Karpas-422 (cell line): ENCODE data around the gene HECW1. TPM values are rescaled to one million over a fixed set of nuclear protein-coding genes. Genes with fewer than 3 reads are reported as not detected.

Source experiments
- DNase-seq: peaks from one replicate; pipeline ENCODE4 v3.0.0-alpha.2; 2015
- H2AFZ ChIP-seq: fragments of 200-600 bp; sonication (generic); 2 replicates; pipeline ENCODE4 v1.6.1; 2014; ENCODE audit warnings: antibody characterized with exemption, low read length, mixed read lengths
- H3K27ac ChIP-seq: fragments of 200-600 bp; sonication (generic); 2 replicates; pipeline ENCODE4 v1.5.1; 2014; ENCODE audit warnings: mild to moderate bottlenecking, low read length, moderate library complexity
- H3K27me3 ChIP-seq: fragments of 200-600 bp; sonication (generic); 2 replicates; pipeline ENCODE4 v1.6.1; 2014; ENCODE audit warnings: low read length, mixed read lengths
- H3K36me3 ChIP-seq: fragments of 200-600 bp; sonication (generic); 2 replicates; pipeline ENCODE4 v1.6.1; 2014; ENCODE audit warnings: low read length, mixed read lengths; ENCODE audit not compliant: insufficient read depth
- H3K4me1 ChIP-seq: fragments of 200-600 bp; sonication (generic); 2 replicates; pipeline ENCODE4 v1.6.1; 2014; ENCODE audit warnings: mild to moderate bottlenecking, low read length, mixed read lengths
- H3K4me2 ChIP-seq: fragments of 200-600 bp; sonication (generic); 2 replicates; pipeline ENCODE4 v1.6.1; 2014; ENCODE audit warnings: low read length, low read depth, mild to moderate bottlenecking; ENCODE audit not compliant: poor library complexity, severe bottlenecking
- H3K4me3 ChIP-seq: fragments of 200-600 bp; sonication (generic); 2 replicates; pipeline ENCODE4 v1.5.1; 2014; ENCODE audit warnings: mild to moderate bottlenecking, antibody characterized with exemption, low read length, mixed read lengths
- H3K79me2 ChIP-seq: fragments of 200-600 bp; sonication (generic); 2 replicates; pipeline ENCODE4 v1.6.1; 2014; ENCODE audit warnings: mild to moderate bottlenecking, low read length, mixed read lengths
- H3K9ac ChIP-seq: fragments of 200-600 bp; sonication (generic); 2 replicates; pipeline ENCODE4 v1.6.0; 2014; ENCODE audit warnings: low read length
- H3K9me2 ChIP-seq: fragments of 200-600 bp; sonication (generic), shearing (Covaris generic); replicated peaks from 2 replicates; pipeline ENCODE4 v1.6.0; 2014; ENCODE audit warnings: mild to moderate bottlenecking, low read length, moderate library complexity; ENCODE audit not compliant: insufficient read depth
- H3K9me3 ChIP-seq: fragments of 300-700, 200-600 bp; sonication (generic); 2 replicates; pipeline ENCODE4 v1.6.1; 2014; ENCODE audit warnings: low read length, mixed read lengths
- H4K20me1 ChIP-seq: fragments of 200-600 bp; sonication (generic); 2 replicates; pipeline ENCODE4 v1.6.1; 2014; ENCODE audit warnings: mild to moderate bottlenecking, antibody characterized with exemption, low read length, low read depth; ENCODE audit not compliant: insufficient read depth
- total RNA-seq: library from RNA; depleted of rRNA; stranded (reverse); fragments of >200 nt; shearing (Covaris generic); gene quantifications from 2 replicates; pipeline ENCODE4 v1.2.3, GENCODE V29; 2014; ENCODE audit warnings: low replicate concordance

HECW1 gene
- total RNA-seq, 1 experiment from 2014 or later: not detected

GRCh38 chr7:43294080-43294630 lies 181.7 kb downstream of the HECW1 start:
- Histone ChIP-seq H3K27me3 (0 out of 2 replicates have a peak, but pooled peaks cover 2% of the 10 kb centered on the region), H3K27ac (no peak overlapping the region), H3K4me1 (no peaks in the 10 kb centered on the region), H2AFZ (no peak overlapping the region), H3K4me3 (no peak overlapping the region), H4K20me1 (no peaks in the 10 kb centered on the region), H3K4me2 (no peak overlapping the region), H3K9ac (no peak overlapping the region), H3K9me3 (peaks cover 8% of the 10 kb centered on the region), H3K9me2 (no peaks in the 10 kb centered on the region), H3K79me2 (no peaks in the 10 kb centered on the region), H3K36me3 (no peaks in the 10 kb centered on the region)
- DNase-seq: no peak

GRCh38 chr7:43295429-43295828 lies 183.0 kb downstream of the HECW1 start:
- Histone ChIP-seq H3K79me2 (no peaks in the 10 kb centered on the region), H3K4me2 (no peak overlapping the region), H3K9ac (no peak overlapping the region), H3K27ac (no peak overlapping the region), H3K9me3 (peaks cover 8% of the 10 kb centered on the region), H3K9me2 (no peaks in the 10 kb centered on the region), H3K27me3 (no peaks in the 10 kb centered on the region), H4K20me1 (no peaks in the 10 kb centered on the region), H3K4me1 (no peaks in the 10 kb centered on the region), H3K4me3 (no peak overlapping the region), H3K36me3 (no peaks in the 10 kb centered on the region), H2AFZ (no peak overlapping the region)
- DNase-seq: no peak

DNA sequence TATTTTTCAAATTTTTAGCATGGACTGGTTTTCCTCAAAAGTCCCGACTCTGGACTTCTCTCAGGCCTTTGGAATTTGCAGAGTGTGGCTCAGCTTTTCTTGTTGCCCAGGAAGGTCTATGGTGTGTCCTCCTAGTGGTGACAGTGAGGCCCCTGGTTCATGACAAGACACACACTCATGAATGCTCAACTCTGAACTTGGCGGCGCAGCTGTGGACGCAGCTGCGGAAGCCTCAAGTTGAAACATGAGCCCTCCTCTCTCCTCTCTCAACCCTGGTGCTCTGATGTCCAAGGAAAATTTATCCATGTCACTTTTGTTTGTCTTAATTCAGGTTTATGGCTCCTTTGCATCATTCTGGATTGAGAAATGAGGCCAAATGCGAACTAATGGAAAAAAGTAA lies 183.9 kb downstream of the HECW1 start:
- Histone ChIP-seq H3K4me3 (no peak overlapping the region), H2AFZ (no peak overlapping the region), H3K4me2 (no peak overlapping the region), H3K79me2 (no peaks in the 10 kb centered on the region), H4K20me1 (no peaks in the 10 kb centered on the region), H3K36me3 (no peaks in the 10 kb centered on the region), H3K9me2 (no peaks in the 10 kb centered on the region), H3K27me3 (no peaks in the 10 kb centered on the region), H3K4me1 (no peaks in the 10 kb centered on the region), H3K9ac (no peak overlapping the region), H3K9me3 (peaks cover under 1% of the 10 kb centered on the region; the same call in 1 of the 2 replicates), H3K27ac (no peak overlapping the region)
- DNase-seq: no peak

DNA sequence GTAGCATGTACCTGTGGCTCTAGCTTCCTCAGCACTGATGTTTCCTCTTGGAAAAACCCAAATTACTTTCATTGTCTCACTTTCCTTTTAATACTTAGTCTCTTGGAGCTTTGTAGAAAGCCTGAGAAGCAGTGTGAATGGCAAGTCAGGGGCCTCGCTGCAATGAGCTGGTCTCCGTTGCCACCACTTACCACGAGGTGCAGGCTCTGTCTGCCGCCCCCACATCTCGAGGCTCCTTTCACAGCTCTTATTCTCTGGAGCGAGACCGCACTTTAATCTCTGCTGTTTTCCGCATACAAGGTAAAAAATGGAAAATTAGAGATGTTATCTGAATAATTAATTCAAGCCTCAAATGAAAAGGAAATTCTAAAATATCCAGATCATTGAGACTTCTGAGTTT lies 186.2 kb downstream of the HECW1 start:
- no peaks in the 10 kb centered on the region for H3K79me2 ChIP-seq
- H3K9me3 ChIP-seq: no peaks in the 10 kb centered on the region
- no peak overlapping the region for H3K27ac ChIP-seq
- H3K4me1 ChIP-seq: no peaks in the 10 kb centered on the region
- H3K4me3 ChIP-seq: no peak overlapping the region
- H2AFZ ChIP-seq: no peak overlapping the region
- DNase-seq: no peak
- no peak overlapping the region for H3K9ac ChIP-seq
- no peaks in the 10 kb centered on the region for H3K27me3 ChIP-seq
- H3K36me3 ChIP-seq: no peaks in the 10 kb centered on the region
- no peak overlapping the region for H3K4me2 ChIP-seq
- H3K9me2 ChIP-seq: no peaks in the 10 kb centered on the region
- H4K20me1 ChIP-seq: no peaks in the 10 kb centered on the region

DNA sequence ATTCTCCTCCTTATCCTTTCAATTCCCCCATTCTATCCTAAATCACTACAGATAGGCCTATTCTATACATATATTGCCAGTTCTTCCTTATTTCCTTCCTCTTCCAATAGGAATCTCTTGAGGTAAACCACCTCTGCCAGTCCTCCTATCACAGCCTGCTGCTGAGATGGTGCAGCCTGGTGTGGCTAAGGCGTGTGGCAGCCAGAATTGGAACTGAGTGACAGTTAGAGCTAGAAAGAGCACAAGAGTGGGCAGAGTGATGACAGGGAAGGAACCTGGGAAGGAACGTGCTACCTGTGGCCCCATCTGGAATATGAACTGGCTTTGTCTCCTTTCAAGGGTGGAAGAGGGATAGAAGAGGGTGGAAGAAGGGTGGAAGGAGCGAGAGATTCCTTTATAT lies 187.7 kb downstream of the HECW1 start:
- no peaks in the 10 kb centered on the region for H3K9me3 ChIP-seq
- H3K4me3 ChIP-seq: no peak overlapping the region
- no peaks in the 10 kb centered on the region for H4K20me1 ChIP-seq
- no peak overlapping the region for H3K9ac ChIP-seq
- no peaks in the 10 kb centered on the region for H3K36me3 ChIP-seq
- H3K27me3 ChIP-seq: no peaks in the 10 kb centered on the region
- no peak for DNase-seq
- H2AFZ ChIP-seq: no peak overlapping the region
- H3K4me1 ChIP-seq: no peaks in the 10 kb centered on the region
- H3K4me2 ChIP-seq: no peak overlapping the region
- no peaks in the 10 kb centered on the region for H3K9me2 ChIP-seq
- H3K27ac ChIP-seq: no peak overlapping the region
- no peaks in the 10 kb centered on the region for H3K79me2 ChIP-seq

DNA sequence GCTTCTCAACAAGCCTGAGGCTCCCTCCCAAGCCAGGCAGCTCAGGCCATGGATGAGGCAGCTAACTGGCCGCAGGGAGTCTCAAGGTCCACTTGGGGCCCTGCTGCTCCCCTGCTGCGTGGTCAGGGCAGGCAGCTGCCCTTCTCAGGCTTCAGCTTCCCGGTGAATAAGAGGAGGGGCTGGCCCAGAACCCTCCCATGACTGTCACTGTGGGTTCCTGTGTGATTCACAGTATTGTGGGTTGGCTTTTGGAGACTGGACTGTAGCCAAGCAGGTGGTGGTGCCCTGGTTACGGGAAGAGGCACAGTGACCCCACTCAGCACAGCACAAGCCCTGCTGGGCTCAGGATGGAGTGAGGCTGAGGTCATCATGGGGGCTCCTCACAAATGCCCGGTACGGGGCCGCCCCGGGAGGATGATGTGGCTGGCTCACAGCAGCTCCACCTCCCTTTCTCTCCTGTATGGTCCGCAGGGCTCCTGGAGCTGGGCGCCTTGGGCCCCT lies 189.8 kb downstream of the HECW1 start:
- Histone ChIP-seq H3K9me2 (no peaks in the 10 kb centered on the region), H3K79me2 (no peaks in the 10 kb centered on the region), H3K9ac (no peak overlapping the region), H2AFZ (no peak overlapping the region), H3K4me3 (no peak overlapping the region), H3K36me3 (no peaks in the 10 kb centered on the region), H3K27ac (no peak overlapping the region), H3K4me2 (no peak overlapping the region), H4K20me1 (no peaks in the 10 kb centered on the region), H3K9me3 (no peaks in the 10 kb centered on the region), H3K4me1 (0 out of 2 replicates have a peak, but pooled peaks cover 3% of the 10 kb centered on the region), H3K27me3 (no peaks in the 10 kb centered on the region)
- no peak for DNase-seq

GRCh38 chr7:43302773-43303460 lies 190.5 kb downstream of the HECW1 start:
- H4K20me1 ChIP-seq: no peaks in the 10 kb centered on the region
- H3K4me2 ChIP-seq: no peak overlapping the region
- H3K36me3 ChIP-seq: no peaks in the 10 kb centered on the region
- H3K4me1 ChIP-seq: 0 out of 2 replicates have a peak, but pooled peaks cover 3% of the 10 kb centered on the region
- no peak overlapping the region for H2AFZ ChIP-seq
- H3K9me3 ChIP-seq: no peaks in the 10 kb centered on the region
- no peak overlapping the region for H3K9ac ChIP-seq
- no peak overlapping the region for H3K27ac ChIP-seq
- no peak for DNase-seq
- H3K4me3 ChIP-seq: no peak overlapping the region
- H3K79me2 ChIP-seq: no peaks in the 10 kb centered on the region
- no peaks in the 10 kb centered on the region for H3K9me2 ChIP-seq
- H3K27me3 ChIP-seq: no peaks in the 10 kb centered on the region

GRCh38 chr7:43303740-43304241 lies 191.3 kb downstream of the HECW1 start:
- Histone ChIP-seq H3K79me2 (no peaks in the 10 kb centered on the region), H3K4me2 (no peak overlapping the region), H3K9me2 (no peaks in the 10 kb centered on the region), H4K20me1 (no peaks in the 10 kb centered on the region), H3K9me3 (no peaks in the 10 kb centered on the region), H3K9ac (no peak overlapping the region), H3K27me3 (no peaks in the 10 kb centered on the region), H3K4me1 (0 out of 2 replicates have a peak, but pooled peaks cover 3% of the 10 kb centered on the region), H3K4me3 (no peak overlapping the region), H2AFZ (no peak overlapping the region), H3K27ac (no peak overlapping the region), H3K36me3 (no peaks in the 10 kb centered on the region)
- no peak for DNase-seq
